GM12878 (cell line): Measurements from ENCODE around the gene NBPF1.
"Not testable (repeated sequence)": the region's sequence is repeated elsewhere in the genome, so short reads cannot be mapped to it uniquely, and the experiment has no call there.

Experiments used
- EZH2 ChIP-seq: IDR thresholded peaks from 2 replicates; pipeline ENCODE4 v1.6.1; 2012; ENCODE audit warnings: low read depth, mild to moderate bottlenecking, control low read depth, inconsistent platforms, low read length, borderline replicate concordance; ENCODE audit not compliant: control insufficient read depth
- GABPA ChIP-seq: IDR thresholded peaks from 2 replicates; pipeline ENCODE4 v1.6.1; 2014; ENCODE audit warnings: antibody characterized with exemption, low read depth, mild to moderate bottlenecking, inconsistent platforms
- NBN ChIP-seq: fragments of 450-650 bp; IDR thresholded peaks from 2 replicates; pipeline ENCODE4 v1.6.1; 2016
- POLR2A ChIP-seq: IDR thresholded peaks from 2 replicates; pipeline ENCODE4 v1.6.1; 2011; ENCODE audit warnings: low read depth, mild to moderate bottlenecking, low read length
- POLR2AphosphoS5 ChIP-seq: IDR thresholded peaks from 2 replicates; pipeline ENCODE4 v1.6.1; 2011; ENCODE audit warnings: mild to moderate bottlenecking, low read length, inconsistent platforms
- RCOR1 ChIP-seq: conservative IDR thresholded peaks from 2 replicates; pipeline ENCODE4 v1.6.1; 2012; ENCODE audit warnings: low read depth, low read length, improper control_type of control experiment
- RFX5 ChIP-seq: IDR thresholded peaks from 2 replicates; pipeline ENCODE4 v1.6.1; 2011; ENCODE audit warnings: low read depth, low read length, improper control_type of control experiment
- TAF1 ChIP-seq: IDR thresholded peaks from 2 replicates; pipeline ENCODE4 v1.6.1; 2011; ENCODE audit warnings: mild to moderate bottlenecking, low read depth, low read length, borderline replicate concordance
- YY1 ChIP-seq: IDR thresholded peaks from 2 replicates; pipeline ENCODE4 v1.6.1; 2011; ENCODE audit warnings: low read depth, mild to moderate bottlenecking, low read length
- TF ChIP-seq, protein P1 (sequence below), 3 experiments: IDR thresholded peaks in 2 of 3; conservative IDR thresholded peaks in 1 of 3; 2 replicates each; pipeline ENCODE4 v1.5.1; 2011; ENCODE audit warnings: low read depth in 3 of 3, low read length in 3 of 3, mild to moderate bottlenecking in 3 of 3, control low read depth in 2 of 3, moderate library complexity in 2 of 3, inconsistent platforms in 1 of 3, mixed read lengths in 1 of 3; ENCODE audit not compliant: control insufficient read depth in 2 of 3, insufficient read depth in 1 of 3; ENCODE audit errors: extremely low read depth in 1 of 3
- TF ChIP-seq, protein P2 (sequence below): IDR thresholded peaks from 2 replicates; pipeline ENCODE4 v1.6.1; 2011; ENCODE audit warnings: low read depth, low read length, improper control_type of control experiment, borderline replicate concordance

DNA sequence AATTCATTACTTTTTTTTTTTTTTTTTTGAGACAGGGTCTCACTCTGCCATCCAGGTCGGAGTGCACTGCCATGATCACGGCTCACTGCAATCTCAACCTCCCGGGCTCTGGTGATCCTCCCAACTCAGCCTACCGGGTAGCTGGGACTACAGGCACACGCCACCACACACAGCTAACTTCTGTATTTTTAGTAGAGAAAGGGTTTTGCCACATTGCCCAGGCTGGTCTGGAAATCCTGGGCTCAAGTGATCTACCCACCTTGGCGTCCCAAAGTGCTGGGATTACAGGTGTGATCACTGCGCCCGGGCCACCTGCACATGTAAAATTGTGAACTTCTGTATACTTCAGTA is 1.4 kb downstream of the NBPF1 start:
- not testable (repeated sequence) for TF ChIP-seq EZH2, NBN, RFX5, RCOR1, YY1, TAF1, GABPA, POLR2A, POLR2AphosphoS5
- TF ChIP-seq, protein P1, sequence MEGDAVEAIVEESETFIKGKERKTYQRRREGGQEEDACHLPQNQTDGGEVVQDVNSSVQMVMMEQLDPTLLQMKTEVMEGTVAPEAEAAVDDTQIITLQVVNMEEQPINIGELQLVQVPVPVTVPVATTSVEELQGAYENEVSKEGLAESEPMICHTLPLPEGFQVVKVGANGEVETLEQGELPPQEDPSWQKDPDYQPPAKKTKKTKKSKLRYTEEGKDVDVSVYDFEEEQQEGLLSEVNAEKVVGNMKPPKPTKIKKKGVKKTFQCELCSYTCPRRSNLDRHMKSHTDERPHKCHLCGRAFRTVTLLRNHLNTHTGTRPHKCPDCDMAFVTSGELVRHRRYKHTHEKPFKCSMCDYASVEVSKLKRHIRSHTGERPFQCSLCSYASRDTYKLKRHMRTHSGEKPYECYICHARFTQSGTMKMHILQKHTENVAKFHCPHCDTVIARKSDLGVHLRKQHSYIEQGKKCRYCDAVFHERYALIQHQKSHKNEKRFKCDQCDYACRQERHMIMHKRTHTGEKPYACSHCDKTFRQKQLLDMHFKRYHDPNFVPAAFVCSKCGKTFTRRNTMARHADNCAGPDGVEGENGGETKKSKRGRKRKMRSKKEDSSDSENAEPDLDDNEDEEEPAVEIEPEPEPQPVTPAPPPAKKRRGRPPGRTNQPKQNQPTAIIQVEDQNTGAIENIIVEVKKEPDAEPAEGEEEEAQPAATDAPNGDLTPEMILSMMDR (IDR thresholded peaks at IDR 0.05 in 2 of 3, conservative IDR thresholded peaks at IDR 0.05 in 1 of 3; ENCODE audit: control insufficient read depth in 2 of 3, extremely low read depth in 1 of 3, insufficient read depth in 1 of 3, low read depth in 3 of 3, low read length in 3 of 3), result not testable (repeated sequence)
- TF ChIP-seq, protein P2, sequence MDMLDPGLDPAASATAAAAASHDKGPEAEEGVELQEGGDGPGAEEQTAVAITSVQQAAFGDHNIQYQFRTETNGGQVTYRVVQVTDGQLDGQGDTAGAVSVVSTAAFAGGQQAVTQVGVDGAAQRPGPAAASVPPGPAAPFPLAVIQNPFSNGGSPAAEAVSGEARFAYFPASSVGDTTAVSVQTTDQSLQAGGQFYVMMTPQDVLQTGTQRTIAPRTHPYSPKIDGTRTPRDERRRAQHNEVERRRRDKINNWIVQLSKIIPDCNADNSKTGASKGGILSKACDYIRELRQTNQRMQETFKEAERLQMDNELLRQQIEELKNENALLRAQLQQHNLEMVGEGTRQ, result not testable (repeated sequence)
